HFFc6 (cell line): ENCODE measurements around the gene SCAF1. TPM values are rescaled to one million over a fixed set of nuclear protein-coding genes. Genes with fewer than 3 reads are reported as not detected.

Experiments used
- DNase-seq: peaks from one replicate; pipeline ENCODE4 v3.0.0-alpha.2; 2018
- H3K27ac Mint-ChIP-seq: 2 replicates; pipeline ENCODE4 v1.8.0; 2020; ENCODE audit warnings: mild to moderate bottlenecking, mixed read lengths
- H3K27me3 Mint-ChIP-seq: 2 replicates; pipeline ENCODE4 v1.8.0; 2021; ENCODE audit warnings: mild to moderate bottlenecking, moderate library complexity, mixed read lengths; ENCODE audit not compliant: insufficient read depth
- H3K36me3 Mint-ChIP-seq: 2 replicates; pipeline ENCODE4 v1.8.0; 2021; ENCODE audit warnings: low read depth, mixed read lengths
- H3K4me1 Mint-ChIP-seq: 2 replicates; pipeline ENCODE4 v1.8.0; 2020; ENCODE audit warnings: low read depth, mixed read lengths
- H3K4me3 Mint-ChIP-seq: 2 replicates; pipeline ENCODE4 v1.8.0; 2020; ENCODE audit warnings: mild to moderate bottlenecking, moderate library complexity, mixed read lengths
- H3K9me3 Mint-ChIP-seq: 2 replicates; pipeline ENCODE4 v1.8.0; 2020; ENCODE audit warnings: mild to moderate bottlenecking, mixed read lengths
- CTCF ChIP-seq: fragments of 200-600 bp; sonication (generic); IDR thresholded peaks from 2 replicates; pipeline ENCODE4 v1.5.0; 2021; ENCODE audit warnings: antibody characterized with exemption, mild to moderate bottlenecking
- total RNA-seq, 6 experiments: library from RNA; stranded (reverse); fragmentation: NEBNext Ultra II Directional; extraction: Animal tissue kit (Norgen Biotek cat#: 25700); gene quantifications; 2 replicates in 1 of 6; 3 replicates in 5 of 6; pipeline ENCODE4 v1.2.3, GENCODE V29; 2021

The SCAF1 gene
- total RNA-seq, 6 experiments from 2014 or later: 112 to 134 (median 121) TPM

DNA sequence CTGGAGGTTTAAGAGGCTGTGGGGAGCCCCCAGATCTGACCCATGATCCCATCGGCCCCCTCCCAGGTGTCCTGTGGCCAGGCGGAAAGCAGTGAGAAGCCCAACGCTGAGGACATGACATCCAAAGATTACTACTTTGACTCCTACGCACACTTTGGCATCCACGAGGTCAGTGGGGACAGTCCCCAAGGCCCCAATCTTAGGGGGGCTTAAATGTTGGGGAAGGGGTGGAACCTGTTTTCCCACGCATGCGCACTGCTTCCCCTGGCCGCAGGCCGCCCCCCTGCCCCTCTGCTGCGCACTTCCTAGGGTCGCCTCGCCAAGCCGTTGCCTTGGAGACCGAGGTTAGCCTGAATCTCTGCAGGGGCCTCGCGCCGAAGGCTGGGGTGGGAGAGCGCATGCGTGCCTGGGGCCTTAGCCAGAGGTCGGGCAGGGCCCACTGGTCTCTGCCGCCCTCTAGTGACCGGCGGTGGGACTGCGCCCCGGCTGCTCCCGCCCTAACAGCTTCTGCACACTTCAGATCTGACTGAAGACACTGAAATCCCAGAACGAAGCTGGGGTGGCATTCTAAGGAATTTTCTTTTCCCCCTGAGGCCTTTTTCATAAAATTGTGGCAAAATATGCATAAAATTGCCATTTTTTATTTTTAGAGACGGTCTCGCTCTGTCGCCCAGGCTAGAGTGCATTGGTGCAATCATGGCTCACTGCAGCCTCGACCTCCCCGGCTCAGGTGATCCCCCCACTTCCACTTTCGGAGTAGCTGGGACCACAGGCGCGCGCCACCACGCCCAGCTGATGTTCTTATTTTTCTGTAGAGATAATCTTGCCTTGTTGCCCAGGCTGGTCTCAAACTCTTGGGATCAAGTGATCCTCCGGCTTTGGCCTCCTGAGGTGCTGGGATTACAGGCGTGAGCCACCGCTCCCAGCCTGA is 38.7 kb downstream of the SCAF1 start:
- H3K27ac Mint-ChIP-seq: peak overlapping the region; percentile 52; the same call in 1 of the 2 replicates
- H3K4me3 Mint-ChIP-seq: peak overlapping the region; percentile 17
- H3K9me3 Mint-ChIP-seq: no peaks in the 10 kb centered on the region
- DNase-seq: peak; percentile 61
- H3K36me3 Mint-ChIP-seq: peaks cover 10% of the 10 kb centered on the region; the same call in 1 of the 2 replicates
- H3K27me3 Mint-ChIP-seq: peaks cover 9% of the 10 kb centered on the region
- peak; percentile 100 for TF ChIP-seq CTCF
- H3K4me1 Mint-ChIP-seq: peaks cover 31% of the 10 kb centered on the region

DNA sequence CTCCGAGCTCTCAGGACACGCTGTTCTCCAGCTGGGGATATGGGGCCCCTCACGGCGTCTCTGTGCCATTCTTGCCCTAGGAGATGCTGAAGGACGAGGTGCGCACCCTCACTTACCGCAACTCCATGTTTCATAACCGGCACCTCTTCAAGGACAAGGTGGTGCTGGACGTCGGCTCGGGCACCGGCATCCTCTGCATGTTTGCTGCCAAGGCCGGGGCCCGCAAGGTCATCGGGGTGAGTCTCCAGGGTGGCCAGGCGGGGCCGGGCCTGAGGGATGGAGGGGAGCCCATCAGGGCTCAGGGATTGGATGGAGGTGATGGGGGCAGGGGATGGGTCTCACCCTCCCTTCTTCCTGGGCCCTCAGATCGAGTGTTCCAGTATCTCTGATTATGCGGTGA is 39.8 kb downstream of the SCAF1 start:
- peaks cover 10% of the 10 kb centered on the region for H3K27me3 Mint-ChIP-seq
- H3K36me3 Mint-ChIP-seq: peaks cover 10% of the 10 kb centered on the region; the same call in 1 of the 2 replicates
- H3K4me3 Mint-ChIP-seq: no peak overlapping the region
- H3K4me1 Mint-ChIP-seq: peaks cover 21% of the 10 kb centered on the region
- no peak for TF ChIP-seq CTCF
- H3K27ac Mint-ChIP-seq: no peak overlapping the region
- no peaks in the 10 kb centered on the region for H3K9me3 Mint-ChIP-seq
- DNase-seq: no peak

DNA sequence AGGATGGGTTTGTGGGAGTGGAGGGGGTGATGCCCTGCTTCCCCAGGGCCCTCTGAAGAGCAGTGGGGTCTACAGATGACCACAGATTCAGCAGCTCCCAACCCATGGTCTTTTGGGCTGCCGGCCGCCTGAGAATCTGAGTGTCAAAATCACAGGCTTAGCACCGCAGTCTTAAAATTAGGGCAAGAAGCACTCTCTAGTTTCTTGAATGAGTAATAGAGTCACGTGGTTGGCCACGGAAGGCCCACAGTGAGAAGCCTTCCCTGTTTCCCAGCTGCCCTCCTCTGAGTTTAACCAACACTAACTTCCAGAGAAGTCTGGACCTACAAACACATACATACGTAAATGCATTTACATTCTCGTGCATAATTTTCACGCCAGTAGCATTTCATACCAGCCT is 40.3 kb downstream of the SCAF1 start:
- Mint-ChIP-seq H3K36me3 (peaks cover 10% of the 10 kb centered on the region; the same call in 1 of the 2 replicates), H3K27me3 (peaks cover 7% of the 10 kb centered on the region), H3K27ac (no peak overlapping the region; the same call in 1 of the 2 replicates), H3K4me1 (peaks cover 21% of the 10 kb centered on the region), H3K4me3 (no peak overlapping the region), H3K9me3 (no peaks in the 10 kb centered on the region)
- DNase-seq: no peak
- TF ChIP-seq CTCF: no peak

- Mint-ChIP-seq H3K27me3 (peaks cover 7% of the 10 kb centered on the region), H3K4me1 (peaks cover 14% of the 10 kb centered on the region), H3K27ac (no peak overlapping the region), H3K9me3 (no peaks in the 10 kb centered on the region), H3K36me3 (peaks cover 14% of the 10 kb centered on the region), H3K4me3 (no peak overlapping the region)
- TF ChIP-seq CTCF: no peak
- DNase-seq: no peak
Observed at GRCh38 chr19:49683814-49684250, 41.8 kb downstream of the SCAF1 start.

GRCh38 chr19:49684251-49684982 is 42.4 kb downstream of the SCAF1 start:
- Mint-ChIP-seq H3K27me3 (peaks cover 7% of the 10 kb centered on the region), H3K9me3 (no peaks in the 10 kb centered on the region), H3K36me3 (peaks cover 14% of the 10 kb centered on the region), H3K27ac (no peak overlapping the region), H3K4me1 (peaks cover 14% of the 10 kb centered on the region), H3K4me3 (no peak overlapping the region)
- TF ChIP-seq CTCF: peak; percentile 71
- no peak for DNase-seq
